Activated CD8-positive, alpha-beta T cell treated with anti-CD3 and anti-CD28 coated beads for 36 hours (primary cell): ENCODE data around the gene RILP. TPM values are rescaled to one million over a fixed set of nuclear protein-coding genes. Genes with fewer than 3 reads are reported as not detected.

Experiments used
- ATAC-seq: fragments of 200-7000 bp; cut with Tn5 transposase; one replicate; pipeline ENCODE4 v1.10.0; 2021; ENCODE audit warnings: mild to moderate bottlenecking, moderate library complexity
- CTCF ChIA-PET: fragments of 350-600 bp; sonication (Branson Sonifier 250); formaldehyde crosslinking; loops from one replicate; lab custom pipeline; 2021; ENCODE audit warnings: antibody characterized with exemption; lab: Charles Lee
- POLR2A ChIA-PET: fragments of 350-600 bp; sonication (Branson Sonifier 250); formaldehyde crosslinking; loops from one replicate; lab custom pipeline; 2021; ENCODE audit warnings: antibody characterized with exemption; lab: Charles Lee
- DNase-seq: peaks from one replicate; pipeline ENCODE4 v3.0.0-alpha.2; 2020
- H3K27ac Mint-ChIP-seq: one replicate; pipeline ENCODE4 v1.8.0; 2021; ENCODE audit warnings: mild to moderate bottlenecking, mixed read lengths
- H3K27me3 Mint-ChIP-seq: one replicate; pipeline ENCODE4 v1.8.0; 2021; ENCODE audit warnings: mixed read lengths
- H3K36me3 Mint-ChIP-seq: one replicate; pipeline ENCODE4 v1.8.0; 2021; ENCODE audit warnings: low read depth, mixed read lengths
- H3K4me1 Mint-ChIP-seq: one replicate; pipeline ENCODE4 v1.8.0; 2021; ENCODE audit warnings: low read depth, mixed read lengths
- H3K4me3 Mint-ChIP-seq: one replicate; pipeline ENCODE4 v1.8.0; 2021; ENCODE audit warnings: mild to moderate bottlenecking, moderate library complexity, mixed read lengths
- H3K9me3 Mint-ChIP-seq: one replicate; pipeline ENCODE4 v1.8.0; 2021; ENCODE audit warnings: mixed read lengths
- CTCF ChIP-seq: fragments of 200-600 bp; IDR thresholded peaks from one replicate; pipeline ENCODE4 v1.8.0; 2022; ENCODE audit warnings: antibody characterized with exemption, mild to moderate bottlenecking
- intact Hi-C: fragments of 100-400 bp; cut with micrococcal nuclease; formaldehyde crosslinking; loops from one replicate; pipeline ENCODE4 v1.10.0; 2022
- total RNA-seq, 2 experiments: library from RNA; stranded (reverse); gene quantifications; one replicate each; pipeline ENCODE4 v1.2.3, GENCODE V29; 2021

RILP gene
- total RNA-seq, 2 experiments from 2014 or later = 5.3 to 6.1 TPM

- CTCF ChIA-PET = interaction anchor here (1.2 to 1.9 kb wide), 2 partner anchors 24 to 32 kb away, joined by 3 to 6 read pairs; no protein-coding TSS in a partner anchor
- no peak for TF ChIP-seq CTCF
- intact Hi-C loops = no loop called here
- H3K36me3 Mint-ChIP-seq = no peaks in the 10 kb centered on the region
- ATAC-seq (no peak), DNase-seq (no peak)
- no peaks in the 10 kb centered on the region for H3K27me3 Mint-ChIP-seq
- POLR2A ChIA-PET = no interaction called here
- H3K4me1 Mint-ChIP-seq = peaks cover 9% of the 10 kb centered on the region
- no peak overlapping the region for H3K27ac Mint-ChIP-seq
- no peak overlapping the region for H3K4me3 Mint-ChIP-seq
- H3K9me3 Mint-ChIP-seq = peaks cover 7% of the 10 kb centered on the region
These were observed 51.8 kb downstream of the RILP start for GRCh38 chr17:1597861-1598342.

Other genes with a start within 250 kb of the RILP start
- 100 to 1,000 TPM; 425 to 440 TPM for gene YWHAE, start 249.6 kb downstream of the RILP start, total RNA-seq
- gene CRK, start 193.6 kb downstream of the RILP start, total RNA-seq = 10 to 100 TPM; 12.1 to 12.9 TPM
- gene MYO1C, start 157.2 kb downstream of the RILP start, total RNA-seq = 10 to 100 TPM; 12.6 to 16.8 TPM
- 10 to 100 TPM; 16.5 to 16.7 TPM for gene INPP5K, start 133.3 kb downstream of the RILP start, total RNA-seq
- gene PITPNA, start 87.1 kb downstream of the RILP start, total RNA-seq = 10 to 100 TPM; 31.7 to 34.4 TPM
- gene SLC43A2, start 21.0 kb downstream of the RILP start, total RNA-seq = 1 to 10 TPM; 5.6 to 5.7 TPM
- 1 to 10 TPM; 3.2 to 4.1 TPM for gene SCARF1, start 4.1 kb downstream of the RILP start, total RNA-seq
- gene PRPF8, start 35.0 kb upstream of the RILP start, total RNA-seq = 100 to 1,000 TPM; 370 to 428 TPM
- gene TLCD2, start 60.5 kb upstream of the RILP start, total RNA-seq = under 1 TPM; 0.07 to 0.09 TPM
- 1 to 10 TPM; 7.0 to 8.0 TPM for gene WDR81, start 74.8 kb upstream of the RILP start, total RNA-seq
- gene SERPINF2, start 93.0 kb upstream of the RILP start, total RNA-seq = under 1 TPM; 0.11 to 0.18 TPM
- 1 to 10 TPM; 6.8 to 6.9 TPM for gene SERPINF1, start 112.2 kb upstream of the RILP start, total RNA-seq
- gene SMYD4, start 180.0 kb upstream of the RILP start, total RNA-seq = 10 to 100 TPM; 22.2 to 22.7 TPM
- 100 to 1,000 TPM; 189 to 197 TPM for gene RPA1, start 180.1 kb upstream of the RILP start, total RNA-seq